Ovary (tissue), 9 donors: ENCODE results near the gene VASH1. TPM values are rescaled to one million over a fixed set of nuclear protein-coding genes. Genes with fewer than 3 reads are reported as not detected.

Experiments used
- DNase-seq, 5 donors: peaks; one replicate each; pipeline ENCODE4 v3.0.0-alpha.2; 2019 to 2020
- H3K27ac ChIP-seq, 2 donors: fragments of 200-600 bp; one replicate each; pipeline versions ENCODE4 v1.5.1 to v1.8.0; 2019 to 2022
- H3K27me3 ChIP-seq: fragments of 200-600 bp; one replicate; pipeline ENCODE4 v1.8.0; 2022
- H3K36me3 ChIP-seq: fragments of 200-600 bp; sonication (generic); one replicate; pipeline ENCODE4 v1.5.1; 2019
- H3K4me1 ChIP-seq: one replicate; pipeline ENCODE4 v1.8.1; 2013; ENCODE audit warnings: mild to moderate bottlenecking, moderate library complexity; ENCODE audit not compliant: insufficient read depth
- H3K4me3 ChIP-seq: fragments of 200-600 bp; sonication (generic); one replicate; pipeline ENCODE4 v1.5.1; 2017
- H3K9me3 ChIP-seq, 2 donors: fragments of 200-600 bp in 1 of 2; sonication (generic) in 1 of 2; one replicate each; pipeline versions ENCODE4 v1.5.1 to v1.8.1; 2013 to 2019; ENCODE audit warnings: mild to moderate bottlenecking in 1 of 2, moderate library complexity in 1 of 2
- CTCF ChIP-seq, 3 donors: fragments of 450-650 bp in 2 of 3; fragments of 200-600 bp in 1 of 3; IDR thresholded peaks; one replicate each; pipeline versions ENCODE4 v1.5.1 to v1.8.0; 2016 to 2022; ENCODE audit warnings: antibody characterized with exemption in 3 of 3, mild to moderate bottlenecking in 1 of 3
- EP300 ChIP-seq: sonication (generic); formaldehyde crosslinking; IDR thresholded peaks from one replicate; pipeline ENCODE4 v1.6.1; 2017; ENCODE audit warnings: antibody characterized with exemption
- POLR2A ChIP-seq: fragments of 450-650 bp; IDR thresholded peaks from one replicate; pipeline ENCODE4 v1.6.1; 2017; ENCODE audit warnings: antibody characterized with exemption, mild to moderate bottlenecking, moderate library complexity
- WGBS, 3 donors: extraction: QIAGEN DNeasy Blood & Tissue Kit in 1 of 3; methylation state at CpG; one replicate each; pipeline versions ENCODE4 v1.1.5 to v1.1.7; 2013 to 2017; 5-methylcytosine and 5-hydroxymethylcytosine counted together
- intact Hi-C, 4 donors: fragments of 100-400 bp; cut with DNase I; formaldehyde crosslinking; loops; one replicate each; pipeline versions ENCODE4 v1.11.0 to v1.15.1; 2022 to 2023
- polyA plus RNA-seq, 2 donors: library from polyadenylated mRNA; stranded (reverse); fragments of 200-250 nt in 1 of 2; fragments of 350-450 nt in 1 of 2; fragmentation: Illumina TruSeq in 1 of 2; extraction: RNeasy Lipid Tissue Mini Kit (QIAGEN cat#74804) in 1 of 2; gene quantifications; one replicate each; pipeline ENCODE4 v1.2.3, GENCODE V29; 2013 to 2014
- total RNA-seq, 7 donors: library from RNA; depleted of rRNA in 2 of 7; stranded (reverse); fragments of >200 nt in 2 of 7; fragmentation: NEBNext Ultra II Directional in 3 of 7; extraction: Animal tissue kit (Norgen Biotek cat#: 25700) in 3 of 7; gene quantifications; one replicate each; pipeline versions ENCODE4 v1.1.0 to v1.2.4, GENCODE V29; 2016 to 2023
- donor health status: DM: no; HTN: no; CAD: no; lungs with moderate emphysema.
- donor health status: DM: no; HTN: no; CAD: no.
- donor health status: Bipolar disorder and iron deficiency.
- donor health status: DM: yes; HTN: yes; CAD: no.
- donor health status: DM: no; HTN: no; CAD: no.
- donor health status: DM: yes; HTN: yes; CAD: no.

The VASH1 gene
- total and polyA plus RNA-seq, 9 donors: 5.1 to 23.8 (median 16.7) TPM

GRCh38 chr14:76782885-76783566 is 21.8 kb downstream of the VASH1 start:
- WGBS, 3 donors: 38 to 46% (median 43%) methylated on average over 8 to 9 of the region's 9 CpGs

DNA sequence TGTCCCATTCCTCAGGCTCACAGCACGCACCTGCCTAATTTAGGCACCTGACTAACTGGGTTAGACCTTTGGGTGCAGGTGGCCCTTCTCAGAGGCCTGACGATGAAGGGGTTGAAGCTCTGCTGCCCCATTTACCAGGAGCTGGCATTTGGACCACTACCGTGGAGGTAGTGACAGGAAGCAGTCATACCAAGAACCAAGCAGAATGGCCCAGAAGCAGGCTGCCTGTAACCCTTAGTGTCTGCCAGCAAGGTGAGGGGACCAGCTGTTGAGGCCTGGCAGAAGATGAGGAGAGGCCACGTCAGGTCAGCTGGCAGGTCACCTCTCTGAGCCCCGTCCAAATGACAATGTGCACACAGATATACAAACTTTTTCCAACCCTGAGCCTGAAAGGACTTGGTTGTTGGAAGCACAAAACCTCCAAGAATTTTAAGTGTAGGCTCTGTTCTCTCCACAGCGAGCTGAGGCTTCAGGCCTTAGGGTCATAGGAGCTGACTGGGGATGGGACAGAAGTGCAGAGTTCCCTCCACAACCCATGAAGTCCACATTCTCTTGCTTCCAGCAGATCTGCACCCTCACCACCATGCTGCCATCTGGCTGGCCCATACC is 23.1 kb downstream of the VASH1 start:
- H3K27ac ChIP-seq: no peak overlapping the region
- 82 to 89% (median 83%) methylated on average over 6 of the region's 6 CpGs for WGBS, 3 donors
- peaks cover 8% of the 10 kb centered on the region for H3K4me1 ChIP-seq
- H3K27me3 ChIP-seq: no peaks in the 10 kb centered on the region
- no peaks in the 10 kb centered on the region for H3K9me3 ChIP-seq
- no peak for TF ChIP-seq CTCF (IDR thresholded peaks at IDR 0.05)
- no peak overlapping the region for H3K4me3 ChIP-seq
- DNase-seq: peak in 1 of 5 donors; percentile 13
- intact Hi-C loops: loop anchor here in 3 of 4 donors (1.0 to 10.0 kb wide), 3 partner anchors 70 to 80 kb away; no protein-coding TSS in a partner anchor
- H3K36me3 ChIP-seq: no peaks in the 10 kb centered on the region

More at GRCh38 chr14:76782885-76783566, 21.8 kb downstream of the VASH1 start:
- no peak for TF ChIP-seq EP300
- no peak for TF ChIP-seq POLR2A
- no peak for TF ChIP-seq CTCF (IDR thresholded peaks at IDR 0.05)
- Histone ChIP-seq H3K36me3 (no peaks in the 10 kb centered on the region), H3K4me1 (peaks cover 8% of the 10 kb centered on the region), H3K27ac (peak overlapping the region; percentile 29 to 46), H3K9me3 (no peaks in the 10 kb centered on the region), H3K4me3 (no peak overlapping the region), H3K27me3 (no peaks in the 10 kb centered on the region)
- peak in 2 of 5 donors; percentile 18 to 41 for DNase-seq
- intact Hi-C loops: loop anchor here in 2 of 4 donors (10.0 kb wide), 2 partner anchors 68 to 78 kb away; no protein-coding TSS in a partner anchor

- Histone ChIP-seq H3K36me3 (no peaks in the 10 kb centered on the region), H3K4me3 (no peak overlapping the region), H3K27ac (no peak overlapping the region), H3K27me3 (no peaks in the 10 kb centered on the region), H3K4me1 (peaks cover 8% of the 10 kb centered on the region), H3K9me3 (no peaks in the 10 kb centered on the region)
- intact Hi-C loops: loop anchor here in 3 of 4 donors (1.0 to 10.0 kb wide), 3 partner anchors 70 to 80 kb away; no protein-coding TSS in a partner anchor
- 12 to 41% (median 15%) methylated on average over 2 of the region's 2 CpGs for WGBS, 3 donors
- peak; percentile 21 to 79 (median 74) for TF ChIP-seq CTCF (IDR thresholded peaks at IDR 0.05)
- TF ChIP-seq POLR2A: no peak
- peak; percentile 69 to 85 (median 79) for DNase-seq
Measured at GRCh38 chr14:76784881-76785280, 23.6 kb downstream of the VASH1 start.

DNA sequence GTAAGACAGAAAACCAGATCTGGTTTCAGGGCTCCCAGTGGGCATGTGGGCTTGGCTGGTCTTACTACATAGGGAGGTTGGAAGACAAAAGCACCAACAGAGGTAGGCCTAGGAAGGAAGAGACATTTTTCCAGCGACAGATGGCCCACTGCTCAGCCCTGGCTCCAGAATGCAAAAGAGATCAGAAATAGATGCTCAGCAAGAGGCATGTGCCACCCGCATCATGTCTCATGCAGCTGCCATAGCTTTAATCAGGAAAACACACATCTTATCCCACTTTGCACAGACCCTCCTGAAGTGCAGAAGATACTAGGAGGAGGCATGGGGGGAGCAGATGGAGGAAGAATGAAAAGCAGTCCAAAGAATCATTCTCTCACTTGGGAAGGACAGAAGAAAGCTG is 25.3 kb downstream of the VASH1 start:
- intact Hi-C loops: loop anchor here in 2 of 4 donors (10.0 kb wide), 2 partner anchors 72 to 82 kb away; no protein-coding TSS in a partner anchor

More for the DNA sequence above, 25.3 kb downstream of the VASH1 start:
- no peak overlapping the region for H3K27ac ChIP-seq
- no peak for DNase-seq
- H3K4me3 ChIP-seq: no peak overlapping the region
- no peaks in the 10 kb centered on the region for H3K9me3 ChIP-seq
- TF ChIP-seq POLR2A (no peak), CTCF (IDR thresholded peaks at IDR 0.05) (no peak), EP300 (no peak)
- H3K36me3 ChIP-seq: no peaks in the 10 kb centered on the region
- H3K27me3 ChIP-seq: no peaks in the 10 kb centered on the region
- H3K4me1 ChIP-seq: peaks cover 4% of the 10 kb centered on the region
- WGBS, 3 donors: 97 to 100% (median 99%) methylated on average over 2 of the region's 2 CpGs
